ENCODE results near the gene LRP1B. TPM values are rescaled to one million over a fixed set of nuclear protein-coding genes. Genes with fewer than 3 reads are reported as not detected.

The LRP1B gene
- total RNA-seq, 2 donors from 2014 or later = 0.91 to 1.2 TPM

DNA sequence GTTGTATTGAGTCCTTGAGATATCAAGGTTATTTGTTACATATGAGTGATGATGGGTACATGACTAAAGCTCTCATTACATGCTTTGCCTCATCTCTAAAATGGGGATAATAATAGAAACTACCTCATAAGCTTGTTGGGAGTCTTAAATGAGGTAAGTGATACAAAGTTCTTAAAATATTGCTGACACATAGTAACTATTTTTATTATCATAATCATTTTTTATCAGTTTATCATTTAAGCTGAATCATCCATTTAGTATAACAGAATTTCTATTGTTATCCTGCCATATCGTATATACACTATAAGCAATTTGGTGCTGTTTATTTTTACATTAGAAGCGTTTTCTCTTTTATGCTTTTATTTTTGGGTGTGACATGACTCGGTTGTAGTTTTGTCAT, 871.1 kb downstream of the LRP1B start:
- Histone ChIP-seq H3K4me3 (no peak overlapping the region), H3K27ac (no peak overlapping the region), H3K4me1 (replicated peaks) (no peaks in the 10 kb centered on the region), H3K9me3 (no peaks in the 10 kb centered on the region), H3K36me3 (no peaks in the 10 kb centered on the region), H3K27me3 (replicated peaks; ENCODE audit: insufficient read depth) (no peaks in the 10 kb centered on the region)
- TF ChIP-seq, protein P1, sequence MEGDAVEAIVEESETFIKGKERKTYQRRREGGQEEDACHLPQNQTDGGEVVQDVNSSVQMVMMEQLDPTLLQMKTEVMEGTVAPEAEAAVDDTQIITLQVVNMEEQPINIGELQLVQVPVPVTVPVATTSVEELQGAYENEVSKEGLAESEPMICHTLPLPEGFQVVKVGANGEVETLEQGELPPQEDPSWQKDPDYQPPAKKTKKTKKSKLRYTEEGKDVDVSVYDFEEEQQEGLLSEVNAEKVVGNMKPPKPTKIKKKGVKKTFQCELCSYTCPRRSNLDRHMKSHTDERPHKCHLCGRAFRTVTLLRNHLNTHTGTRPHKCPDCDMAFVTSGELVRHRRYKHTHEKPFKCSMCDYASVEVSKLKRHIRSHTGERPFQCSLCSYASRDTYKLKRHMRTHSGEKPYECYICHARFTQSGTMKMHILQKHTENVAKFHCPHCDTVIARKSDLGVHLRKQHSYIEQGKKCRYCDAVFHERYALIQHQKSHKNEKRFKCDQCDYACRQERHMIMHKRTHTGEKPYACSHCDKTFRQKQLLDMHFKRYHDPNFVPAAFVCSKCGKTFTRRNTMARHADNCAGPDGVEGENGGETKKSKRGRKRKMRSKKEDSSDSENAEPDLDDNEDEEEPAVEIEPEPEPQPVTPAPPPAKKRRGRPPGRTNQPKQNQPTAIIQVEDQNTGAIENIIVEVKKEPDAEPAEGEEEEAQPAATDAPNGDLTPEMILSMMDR (IDR thresholded peaks at IDR 0.05) = no peak
- TF ChIP-seq POLR2A (IDR thresholded peaks at IDR 0.05) (no peak), POLR2AphosphoS5 (IDR thresholded peaks at IDR 0.05) (no peak)
- intact Hi-C loops (cut with DNase I) = no loop called here
- no peak for DNase-seq (ENCODE audit: low spot score)
- WGBS = 93% methylated on average over 3 of the region's 3 CpGs

DNA sequence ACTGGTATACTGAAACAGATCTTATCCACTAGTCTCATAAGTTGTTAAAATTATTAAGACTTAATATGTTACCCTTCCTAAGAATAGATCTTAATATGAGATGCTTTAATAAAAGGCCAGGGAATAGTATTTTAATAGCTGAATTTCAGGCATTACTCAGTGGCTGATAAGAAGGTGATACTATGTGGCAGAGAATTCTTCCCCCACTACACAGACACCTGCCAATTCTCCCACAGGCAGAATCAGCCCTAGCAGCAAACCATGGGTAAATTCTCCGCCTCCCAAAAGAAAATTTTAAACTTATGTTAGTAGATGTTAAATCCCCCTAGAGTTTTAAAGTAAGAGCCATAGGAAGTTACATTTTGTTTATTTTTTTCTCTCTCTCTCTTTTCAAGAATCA, 888.8 kb downstream of the LRP1B start:
- Histone ChIP-seq H3K36me3 (no peaks in the 10 kb centered on the region), H3K4me1 (replicated peaks) (no peaks in the 10 kb centered on the region), H3K27ac (no peak overlapping the region), H3K9me3 (no peaks in the 10 kb centered on the region), H3K4me3 (no peak overlapping the region), H3K27me3 (replicated peaks; ENCODE audit: insufficient read depth) (no peaks in the 10 kb centered on the region)
- intact Hi-C loops (cut with DNase I) = no loop called here
- TF ChIP-seq, protein P1 (IDR thresholded peaks at IDR 0.05) = no peak
- no peak for TF ChIP-seq POLR2A (IDR thresholded peaks at IDR 0.05)
- no peak for TF ChIP-seq POLR2AphosphoS5 (IDR thresholded peaks at IDR 0.05)
- 92% methylated on average over 1 of the region's 1 CpG for WGBS
- DNase-seq (ENCODE audit: low spot score) = no peak

GRCh38 chr2:141226560-141226959, 904.3 kb downstream of the LRP1B start:
- TF ChIP-seq POLR2AphosphoS5 (IDR thresholded peaks at IDR 0.05) (no peak), POLR2A (IDR thresholded peaks at IDR 0.05) (no peak)
- TF ChIP-seq, protein P1 (IDR thresholded peaks at IDR 0.05) = no peak
- intact Hi-C loops (cut with DNase I) = no loop called here
- Histone ChIP-seq H3K9me3 (no peaks in the 10 kb centered on the region), H3K4me1 (replicated peaks) (no peaks in the 10 kb centered on the region), H3K4me3 (no peak overlapping the region), H3K27me3 (replicated peaks; ENCODE audit: insufficient read depth) (no peaks in the 10 kb centered on the region), H3K27ac (no peak overlapping the region), H3K36me3 (no peaks in the 10 kb centered on the region)
- no peak for DNase-seq (ENCODE audit: low spot score)
- 64% methylated on average over 1 of the region's 1 CpG for WGBS

GRCh38 chr2:141207036-141207385, 923.8 kb downstream of the LRP1B start:
- TF ChIP-seq, protein P1 (IDR thresholded peaks at IDR 0.05) = no peak
- no peak for TF ChIP-seq POLR2AphosphoS5 (IDR thresholded peaks at IDR 0.05)
- no peak for TF ChIP-seq POLR2A (IDR thresholded peaks at IDR 0.05)
- 74% methylated on average over 2 of the region's 2 CpGs for WGBS
- no peak for DNase-seq (ENCODE audit: low spot score)
- intact Hi-C loops (cut with DNase I) = no loop called here
- Histone ChIP-seq H3K27ac (no peak overlapping the region), H3K36me3 (no peaks in the 10 kb centered on the region), H3K4me1 (replicated peaks) (no peaks in the 10 kb centered on the region), H3K4me3 (no peak overlapping the region), H3K9me3 (no peaks in the 10 kb centered on the region), H3K27me3 (replicated peaks; ENCODE audit: insufficient read depth) (no peaks in the 10 kb centered on the region)

DNA sequence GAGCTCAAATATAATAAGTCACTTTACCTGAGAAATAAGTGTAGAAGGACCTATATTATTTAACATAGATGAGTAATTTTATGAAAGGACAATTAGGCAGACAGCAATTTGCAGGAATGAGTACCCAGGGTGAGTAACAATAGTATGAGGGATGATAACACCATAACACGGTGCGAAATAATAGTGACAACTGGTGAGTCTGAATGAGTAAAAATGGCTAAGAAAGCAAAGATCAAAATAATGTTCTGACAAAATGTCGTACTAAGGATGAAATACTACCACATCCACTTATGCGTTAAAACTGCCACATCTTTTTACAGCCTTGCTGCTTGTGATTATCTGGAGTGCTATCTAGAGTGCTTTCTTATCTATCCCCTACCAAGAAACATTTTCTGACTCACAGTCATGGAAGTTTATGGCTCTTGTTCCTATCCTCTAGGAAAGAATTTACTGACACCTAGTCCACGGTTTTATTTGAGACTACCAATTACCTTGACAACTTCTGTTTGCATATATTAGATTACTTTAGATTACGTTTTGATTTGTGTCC, 929.7 kb downstream of the LRP1B start:
- intact Hi-C loops (cut with DNase I) = no loop called here
- H3K4me1 ChIP-seq (replicated peaks) = no peaks in the 10 kb centered on the region
- H3K4me3 ChIP-seq = no peak overlapping the region
- no peaks in the 10 kb centered on the region for H3K27me3 ChIP-seq (replicated peaks; ENCODE audit: insufficient read depth)
- 49% methylated on average over 6 of the region's 6 CpGs for WGBS
- DNase-seq (ENCODE audit: low spot score) = no peak
- H3K36me3 ChIP-seq = no peaks in the 10 kb centered on the region
- no peak overlapping the region for H3K27ac ChIP-seq
- TF ChIP-seq POLR2A (IDR thresholded peaks at IDR 0.05) (no peak), POLR2AphosphoS5 (IDR thresholded peaks at IDR 0.05) (no peak)
- TF ChIP-seq, protein P1 (IDR thresholded peaks at IDR 0.05) = no peak
- H3K9me3 ChIP-seq = no peaks in the 10 kb centered on the region
